ENCODE measurements around the gene SLC39A11. TPM values are rescaled to one million over a fixed set of nuclear protein-coding genes. Genes with fewer than 3 reads are reported as not detected.
A peak's percentile ranks its signal among the peaks of the same experiment; 100 is the strongest.
"Not testable (repeated sequence)": the region's sequence is repeated elsewhere in the genome, so short reads cannot be mapped to it uniquely, and the experiment has no call there.

SLC39A11 gene
- total RNA-seq, 1 experiment from 2014 or later = 46.4 TPM

DNA sequence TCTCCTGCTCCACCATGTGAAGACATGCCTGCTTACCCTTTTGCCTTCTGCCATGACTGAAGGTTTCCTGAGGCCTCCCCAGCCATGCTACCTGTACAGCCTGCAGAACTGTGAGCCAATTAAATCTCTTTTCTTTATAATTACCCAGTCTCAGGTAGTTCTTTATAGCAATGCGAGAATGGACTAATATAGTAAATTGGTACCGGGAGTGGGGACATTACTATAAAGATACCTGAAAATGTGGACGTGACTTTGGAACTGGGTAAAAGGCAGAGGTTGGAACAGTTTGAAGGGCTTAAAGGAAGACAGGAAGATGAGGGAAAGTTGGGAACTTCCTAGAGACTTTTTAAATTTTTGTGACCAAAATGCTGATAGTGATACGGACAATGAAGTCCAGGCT is 268.2 kb downstream of the SLC39A11 start:
- H3K27ac ChIP-seq (ENCODE audit: low read depth, low read length); H3K27me3 ChIP-seq (ENCODE audit: insufficient read depth, low read length); BruUV-seq (replicated peaks); H3K4me3 ChIP-seq (replicated peaks in 1 of 2; ENCODE audit: low read depth in 1 of 2, low read length in 2 of 2); H4K20me1 ChIP-seq (ENCODE audit: insufficient read depth); RAD21 ChIA-PET (ENCODE audit: low non-redundant PET in 1 of 2, low total read pairs in 2 of 2, uncharacterized antibody in 2 of 2, unreplicated experiment in 2 of 2); ATAC-seq; DNase-seq (ENCODE audit: low read depth, low spot score); H3K36me3 ChIP-seq (ENCODE audit: control insufficient read depth in 1 of 2, insufficient read depth in 2 of 2, low read length in 2 of 2); H3K4me2 ChIP-seq (ENCODE audit: low read length); H3K9ac ChIP-seq (ENCODE audit: low read length); H3K79me2 ChIP-seq (ENCODE audit: insufficient read depth, low read length); CTCF ChIA-PET; H2AFZ ChIP-seq (ENCODE audit: low read depth, low read length, poor library complexity, severe bottlenecking); POLR2A ChIA-PET; H3K9me2 ChIP-seq (ENCODE audit: insufficient read depth): not testable (repeated sequence)
- peaks cover 7 to 21% of the 10 kb centered on the region in 2 experiments; a peak in 3 of 4 replicates for H3K4me1 ChIP-seq (ENCODE audit: control insufficient read depth in 1 of 2, insufficient read depth in 2 of 2, low read length in 2 of 2)
- H3K9me3 ChIP-seq (ENCODE audit: control insufficient read depth in 1 of 2, insufficient read depth in 1 of 2, low read depth in 1 of 2, low read length in 2 of 2) = peaks cover 18 to 22% of the 10 kb centered on the region in 2 experiments; a peak in 3 of 4 replicates
- intact Hi-C loops (cut with micrococcal nuclease) = loop anchor here (10.0 kb wide), 1 partner anchor 151 kb away; no protein-coding TSS in a partner anchor

- intact Hi-C loops (cut with micrococcal nuclease) = loop anchor here (10.0 kb wide), 1 partner anchor 152 kb away; no protein-coding TSS in a partner anchor
- BruUV-seq (replicated peaks) = no TSS peak
- H3K27ac ChIP-seq (ENCODE audit: low read depth, low read length) = no peak overlapping the region
- no peaks in the 10 kb centered on the region for H3K79me2 ChIP-seq (ENCODE audit: insufficient read depth, low read length)
- no peak overlapping the region for H3K4me2 ChIP-seq (ENCODE audit: low read length)
- H2AFZ ChIP-seq (ENCODE audit: low read depth, low read length, poor library complexity, severe bottlenecking) = no peak overlapping the region
- peak; percentile 43; the same call in 1 of the 2 replicates for ATAC-seq
- RAD21 ChIA-PET (ENCODE audit: low non-redundant PET in 1 of 2, low total read pairs in 2 of 2, uncharacterized antibody in 2 of 2, unreplicated experiment in 2 of 2) = no interaction called here
- POLR2A ChIA-PET = no interaction called here
- no peaks in the 10 kb centered on the region for H3K9me2 ChIP-seq (ENCODE audit: insufficient read depth)
- H4K20me1 ChIP-seq (ENCODE audit: insufficient read depth) = no peaks in the 10 kb centered on the region
- peak; percentile 32 for DNase-seq (ENCODE audit: low read depth, low spot score)
- H3K4me1 ChIP-seq (ENCODE audit: control insufficient read depth in 1 of 2, insufficient read depth in 2 of 2, low read length in 2 of 2) = peaks cover 7 to 21% of the 10 kb centered on the region in 2 experiments; a peak in 3 of 4 replicates
- CTCF ChIA-PET = no interaction called here
- peaks cover 0 to 3% of the 10 kb centered on the region in 2 experiments; a peak in 1 of 4 replicates for H3K36me3 ChIP-seq (ENCODE audit: control insufficient read depth in 1 of 2, insufficient read depth in 2 of 2, low read length in 2 of 2)
- TF ChIP-seq JUND (IDR thresholded peaks at IDR 0.05) (peak; percentile 62; the same call in 1 of the 2 replicates), CBX3 (IDR thresholded peaks at IDR 0.05; ENCODE audit: low read depth) (0 out of 2 replicates have a peak, but pooled peaks have one; percentile 24), SP1 (IDR thresholded peaks at IDR 0.05; ENCODE audit: low read depth) (peak; percentile 67), POLR2AphosphoS5 (IDR thresholded peaks at IDR 0.05; ENCODE audit: low read depth, low read length) (peak; percentile 31; the same call in 1 of the 2 replicates), YY1 (IDR thresholded peaks at IDR 0.05; ENCODE audit: extremely low read depth, insufficient replicate concordance, low read depth, low read length) (no peak), FOSL1 (IDR thresholded peaks at IDR 0.05; ENCODE audit: low read depth) (peak; percentile 44), POLR2A (IDR thresholded peaks at IDR 0.05; ENCODE audit: borderline replicate concordance, extremely low read depth, insufficient read depth, insufficient read length) (no peak)
- TF ChIP-seq, protein P1, sequence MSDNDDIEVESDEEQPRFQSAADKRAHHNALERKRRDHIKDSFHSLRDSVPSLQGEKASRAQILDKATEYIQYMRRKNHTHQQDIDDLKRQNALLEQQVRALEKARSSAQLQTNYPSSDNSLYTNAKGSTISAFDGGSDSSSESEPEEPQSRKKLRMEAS (IDR thresholded peaks at IDR 0.05) = peak; percentile 81
- H3K9ac ChIP-seq (ENCODE audit: low read length) = no peak overlapping the region
- no peaks in the 10 kb centered on the region for H3K27me3 ChIP-seq (ENCODE audit: insufficient read depth, low read length)
- H3K9me3 ChIP-seq (ENCODE audit: control insufficient read depth in 1 of 2, insufficient read depth in 1 of 2, low read depth in 1 of 2, low read length in 2 of 2) = peaks cover 18 to 22% of the 10 kb centered on the region in 2 experiments; a peak in 3 of 4 replicates
- H3K4me3 ChIP-seq (replicated peaks in 1 of 2; ENCODE audit: low read depth in 1 of 2, low read length in 2 of 2) = no peak overlapping the region
These were observed 270.0 kb downstream of the SLC39A11 start for GRCh38 chr17:72822358-72823023.
